Breast epithelium (tissue), 4 donors: ENCODE results near the gene PNKP. TPM values are rescaled to one million over a fixed set of nuclear protein-coding genes. Genes with fewer than 3 reads are reported as not detected.

Experiments used
- DNase-seq, 2 donors: peaks; one replicate each; pipeline ENCODE4 v3.0.0-alpha.2; 2019; ENCODE audit warnings: low spot score in 2 of 2
- H3K27ac ChIP-seq, 2 donors: fragments of 200-600 bp; sonication (generic) in 1 of 2; one replicate each; pipeline ENCODE4 v1.5.1; 2016 to 2019; ENCODE audit warnings: mild to moderate bottlenecking in 1 of 2
- H3K27me3 ChIP-seq, 2 donors: fragments of 200-600 bp; sonication (generic) in 1 of 2; one replicate each; pipeline versions ENCODE4 v1.5.1 to v1.6.0; 2017 to 2019; ENCODE audit warnings: control low read depth in 1 of 2, mild to moderate bottlenecking in 1 of 2
- H3K36me3 ChIP-seq: fragments of 200-600 bp; one replicate; pipeline ENCODE4 v1.5.1; 2019
- H3K4me1 ChIP-seq, 2 donors: fragments of 200-600 bp; sonication (generic); one replicate each; pipeline ENCODE4 v1.5.1; 2016 to 2019; ENCODE audit warnings: control low read depth in 1 of 2
- H3K4me3 ChIP-seq, 3 donors: fragments of 200-600 bp; sonication (generic); 1 replicate in 2 of 3; 2 replicates in 1 of 3; pipeline ENCODE4 v1.5.1; 2016 to 2019; ENCODE audit warnings: mild to moderate bottlenecking in 3 of 3, moderate library complexity in 2 of 3
- H3K9me3 ChIP-seq, 2 donors: fragments of 200-600 bp; sonication (generic) in 1 of 2; one replicate each; pipeline ENCODE4 v1.5.1; 2016 to 2019; ENCODE audit warnings: control low read depth in 1 of 2
- CTCF ChIP-seq, 3 donors: fragments of 450-650 bp; IDR thresholded peaks; one replicate each; pipeline ENCODE4 v1.5.1; 2016 to 2017; ENCODE audit warnings: antibody characterized with exemption in 3 of 3, mild to moderate bottlenecking in 3 of 3, moderate library complexity in 3 of 3
- POLR2A ChIP-seq: fragments of 450-650 bp; IDR thresholded peaks from one replicate; pipeline ENCODE4 v1.6.1; 2016; ENCODE audit warnings: antibody characterized with exemption, mild to moderate bottlenecking, moderate library complexity
- POLR2AphosphoS5 ChIP-seq, 3 donors: sonication (generic); formaldehyde crosslinking; IDR thresholded peaks; one replicate each; pipeline ENCODE4 v1.6.1; 2017; ENCODE audit warnings: antibody characterized with exemption in 3 of 3
- intact Hi-C: fragments of 100-400 bp; cut with DNase I; formaldehyde crosslinking; loops from one replicate; pipeline ENCODE4 v1.15.1; 2023; ENCODE audit warnings: low total_unique reads
- total RNA-seq, 3 donors: library from RNA; depleted of rRNA; stranded (reverse); fragments of >200 nt; gene quantifications; one replicate each; pipeline ENCODE4 v1.1.0, GENCODE V29; 2016

Gene PNKP
- total RNA-seq, 3 donors from 2014 or later, result 31.0 to 69.2 (median 57.7) TPM

- Histone ChIP-seq H3K27me3 (no peaks in the 10 kb centered on the region), H3K9me3 (peaks cover 0 to 6% of the 10 kb centered on the region in 2 donors), H3K4me3 (no peak overlapping the region), H3K36me3 (peaks cover 14% of the 10 kb centered on the region), H3K27ac (no peak overlapping the region), H3K4me1 (no peaks in the 10 kb centered on the region)
- no peak for TF ChIP-seq POLR2A
- no peak for TF ChIP-seq CTCF (IDR thresholded peaks at IDR 0.05)
- TF ChIP-seq POLR2AphosphoS5 (IDR thresholded peaks at IDR 0.05), result no peak
- DNase-seq, result no peak
- intact Hi-C loops, result no loop called here
These were observed 14.5 kb upstream of the PNKP start for GRCh38 chr19:49881672-49882394.

- peaks cover 14% of the 10 kb centered on the region for H3K36me3 ChIP-seq
- intact Hi-C loops, result no loop called here
- no peak for DNase-seq
- no peaks in the 10 kb centered on the region for H3K27me3 ChIP-seq
- H3K4me3 ChIP-seq, result no peak overlapping the region
- H3K27ac ChIP-seq, result no peak overlapping the region
- TF ChIP-seq POLR2AphosphoS5 (IDR thresholded peaks at IDR 0.05) (no peak), POLR2A (no peak), CTCF (IDR thresholded peaks at IDR 0.05) (no peak)
- H3K9me3 ChIP-seq, result peaks cover 0 to 6% of the 10 kb centered on the region in 2 donors
- H3K4me1 ChIP-seq, result no peaks in the 10 kb centered on the region
These were observed 13.8 kb upstream of the PNKP start for GRCh38 chr19:49881186-49881585.

- Histone ChIP-seq H3K27me3 (no peaks in the 10 kb centered on the region), H3K4me3 (no peak overlapping the region), H3K4me1 (peaks cover 3 to 6% of the 10 kb centered on the region in 2 donors), H3K36me3 (peaks cover 14% of the 10 kb centered on the region), H3K27ac (no peak overlapping the region), H3K9me3 (peaks cover 0 to 6% of the 10 kb centered on the region in 2 donors)
- intact Hi-C loops, result no loop called here
- no peak for TF ChIP-seq POLR2AphosphoS5 (IDR thresholded peaks at IDR 0.05)
- no peak for DNase-seq
These were observed 12.9 kb upstream of the PNKP start for GRCh38 chr19:49880162-49880869.

- intact Hi-C loops, result no loop called here
These were observed 12.0 kb upstream of the PNKP start for GRCh38 chr19:49879243-49879963.

GRCh38 chr19:49878744-49879070 is 11.3 kb upstream of the PNKP start:
- Histone ChIP-seq H3K9me3 (peaks cover 0 to 6% of the 10 kb centered on the region in 2 donors), H3K4me1 (peaks cover 4 to 7% of the 10 kb centered on the region in 2 donors), H3K27ac (peak overlapping the region; percentile 99 to 100), H3K27me3 (no peaks in the 10 kb centered on the region), H3K36me3 (peaks cover 1% of the 10 kb centered on the region), H3K4me3 (peak overlapping the region; percentile 82 to 92 (median 88))
- no peak for DNase-seq
- intact Hi-C loops, result no loop called here
- no peak for TF ChIP-seq POLR2AphosphoS5 (IDR thresholded peaks at IDR 0.05)
- TF ChIP-seq CTCF (IDR thresholded peaks at IDR 0.05), result no peak
- no peak for TF ChIP-seq POLR2A

More at GRCh38 chr19:49879243-49879963, 12.0 kb upstream of the PNKP start:
- DNase-seq, result no peak
- Histone ChIP-seq H3K9me3 (peaks cover 0 to 6% of the 10 kb centered on the region in 2 donors), H3K36me3 (peaks cover 8% of the 10 kb centered on the region), H3K27me3 (no peaks in the 10 kb centered on the region), H3K4me3 (no peak overlapping the region), H3K4me1 (peaks cover 4 to 7% of the 10 kb centered on the region in 2 donors), H3K27ac (no peak overlapping the region)
- TF ChIP-seq CTCF (IDR thresholded peaks at IDR 0.05), result no peak
- no peak for TF ChIP-seq POLR2AphosphoS5 (IDR thresholded peaks at IDR 0.05)
- no peak for TF ChIP-seq POLR2A
